RPMI8226 (cell line): ENCODE measurements around the gene GPC6.
"Not testable (repeated sequence)": the region's sequence is repeated elsewhere in the genome, so short reads cannot be mapped to it uniquely, and the experiment has no call there.

Experiments
- DNase-seq: peaks from one replicate; pipeline ENCODE4 v3.0.0-alpha.2; 2015

The GPC6 gene

DNA sequence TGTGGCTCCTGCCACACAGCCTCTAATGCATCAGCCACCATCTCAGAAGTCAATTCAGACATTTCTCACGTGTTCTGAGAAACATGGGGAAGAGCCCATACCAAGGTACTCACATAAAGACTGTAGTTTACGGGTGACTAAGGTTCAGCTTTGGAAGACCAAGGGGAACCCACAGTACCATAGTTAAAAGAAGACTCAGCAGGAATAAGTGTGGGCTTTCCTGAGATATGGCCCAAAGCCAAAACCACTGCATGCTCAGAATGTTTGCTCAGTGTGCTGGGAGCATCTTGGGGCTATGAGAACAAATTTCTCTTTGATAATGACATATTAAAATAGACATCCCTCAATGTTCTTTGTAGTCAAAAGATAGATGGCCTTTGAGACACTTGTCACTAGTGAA lies 969.1 kb downstream of the GPC6 start:
- DNase-seq: no peak

DNA sequence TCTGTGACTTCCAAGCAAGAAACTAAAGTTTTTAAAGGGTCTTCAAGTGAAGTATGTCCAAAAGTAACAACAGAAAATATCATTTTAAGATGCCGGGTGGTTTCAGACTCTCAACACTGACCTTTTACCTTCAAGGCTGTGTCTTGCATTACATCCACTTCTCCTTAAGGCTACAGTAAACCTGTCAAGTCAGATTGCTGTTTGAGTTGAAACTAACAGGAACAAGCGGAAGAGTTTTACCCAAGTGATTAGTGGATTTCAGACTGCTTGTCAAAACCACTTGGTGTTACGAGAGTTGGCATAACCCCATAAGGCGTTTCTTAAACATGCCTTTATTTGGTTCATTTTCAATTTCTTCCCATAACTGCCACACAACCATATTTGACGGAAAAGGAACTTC lies 969.8 kb downstream of the GPC6 start:
- DNase-seq: no peak

DNA sequence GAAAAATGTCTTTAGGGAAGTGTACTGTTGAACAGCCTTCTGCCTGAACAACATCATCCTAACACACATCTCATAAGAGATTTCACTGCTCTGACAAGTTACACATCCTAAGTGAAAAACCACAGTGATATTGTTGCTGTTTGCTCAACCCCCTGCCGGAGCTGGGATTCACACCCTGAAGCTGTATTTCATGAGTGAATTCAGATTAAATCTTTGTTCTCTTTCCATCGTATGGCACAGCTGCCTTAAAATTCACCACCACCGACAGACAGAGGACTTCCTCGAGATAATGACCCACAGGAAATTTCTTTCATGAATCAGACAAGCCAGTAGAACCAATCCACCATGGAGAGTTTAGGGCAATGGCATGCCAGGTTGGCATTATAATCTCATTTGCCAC lies 972.1 kb downstream of the GPC6 start:
- no peak for DNase-seq

DNA sequence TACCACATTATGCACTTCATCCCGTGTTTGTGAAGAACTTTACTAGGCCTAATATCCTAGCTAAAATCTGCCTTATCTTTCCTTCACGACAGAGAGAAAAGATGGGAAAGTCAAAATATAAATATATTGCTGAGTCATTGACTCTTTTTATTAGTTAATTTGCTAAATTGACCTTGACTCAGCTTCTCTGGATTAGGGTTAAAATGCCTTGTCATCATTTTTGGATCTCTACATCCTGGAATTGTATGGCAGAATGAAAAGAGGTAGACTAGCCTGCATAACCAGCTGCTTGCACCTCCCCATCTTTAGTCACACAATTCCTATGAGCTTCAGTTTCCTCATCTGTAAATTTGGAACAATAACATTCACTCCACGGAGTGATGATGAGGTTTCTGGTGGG lies 972.5 kb downstream of the GPC6 start:
- no peak for DNase-seq

DNA sequence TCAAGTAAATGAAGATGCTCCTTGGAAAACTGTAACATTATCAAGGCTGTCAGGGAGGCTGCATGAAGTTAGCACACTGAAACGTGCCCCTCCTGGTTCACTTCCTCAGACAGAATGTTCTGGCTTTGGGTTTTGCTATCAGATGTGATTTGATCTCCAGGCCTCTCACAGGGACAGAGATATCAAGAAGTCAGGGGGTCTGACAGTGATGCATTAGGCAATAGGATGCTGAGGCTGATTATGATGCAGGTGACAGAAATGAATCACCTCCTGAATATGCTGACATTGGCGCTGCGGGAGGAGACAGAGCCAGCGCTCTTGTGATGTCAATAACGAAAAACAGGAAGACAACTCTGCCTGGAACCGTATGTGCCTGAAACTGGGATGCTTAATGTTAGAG lies 974.4 kb downstream of the GPC6 start:
- no peak for DNase-seq

DNA sequence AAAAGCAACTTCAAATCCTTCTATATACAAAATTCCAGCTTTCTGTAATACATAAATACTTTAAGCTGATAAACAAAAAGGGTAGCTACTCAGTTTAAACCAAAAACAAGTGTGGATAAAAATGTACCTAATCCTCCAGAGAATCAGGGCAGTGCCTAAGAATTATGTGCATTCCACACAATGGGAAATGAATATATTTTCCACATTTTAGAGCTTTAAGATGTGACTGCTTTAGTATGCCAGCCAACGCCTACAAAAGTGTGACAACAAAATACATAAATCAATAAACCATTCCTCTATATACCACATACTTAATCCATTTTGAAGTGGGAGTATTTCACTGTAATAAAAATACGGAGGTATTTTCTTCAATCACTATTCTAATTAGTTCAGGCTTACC lies 977.6 kb downstream of the GPC6 start:
- DNase-seq: no peak

DNA sequence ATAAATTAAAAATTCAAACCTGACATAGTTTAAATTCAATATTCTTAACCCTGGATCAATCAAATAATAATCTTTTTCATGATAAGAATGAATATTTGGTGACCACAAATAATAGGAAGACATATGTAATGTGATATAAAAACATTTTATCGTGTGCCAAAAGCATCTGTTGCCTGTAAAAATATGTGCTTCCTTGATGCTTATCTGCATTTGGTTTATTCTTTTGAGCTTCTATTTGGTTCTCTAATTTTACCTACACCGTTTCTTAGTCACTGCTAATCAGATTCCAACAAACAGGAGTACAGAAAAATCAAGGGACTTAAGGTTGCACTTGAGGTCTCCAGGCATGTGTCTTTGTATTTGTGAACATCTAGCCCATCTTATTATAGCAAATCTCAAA lies 978.3 kb downstream of the GPC6 start:
- DNase-seq: no peak

DNA sequence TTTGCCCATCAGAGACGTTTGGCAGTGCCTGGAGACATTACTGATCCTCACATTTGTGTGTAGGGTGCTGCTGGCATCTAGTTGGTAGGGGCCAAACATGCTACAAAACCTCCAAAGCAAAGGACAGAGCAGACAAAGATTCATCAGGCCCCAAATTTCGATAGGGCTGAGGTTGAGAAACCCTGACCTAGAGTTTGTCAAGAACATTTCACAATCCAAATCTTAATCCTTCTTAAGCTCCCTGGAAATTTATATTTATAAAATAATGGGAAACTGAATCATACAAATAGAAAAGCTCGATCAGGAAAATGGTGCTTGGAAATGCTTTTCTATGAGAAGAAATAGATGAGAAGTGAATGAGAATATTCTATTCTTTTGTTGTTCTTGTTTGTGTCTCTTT lies 979.3 kb downstream of the GPC6 start:
- DNase-seq: no peak

DNA sequence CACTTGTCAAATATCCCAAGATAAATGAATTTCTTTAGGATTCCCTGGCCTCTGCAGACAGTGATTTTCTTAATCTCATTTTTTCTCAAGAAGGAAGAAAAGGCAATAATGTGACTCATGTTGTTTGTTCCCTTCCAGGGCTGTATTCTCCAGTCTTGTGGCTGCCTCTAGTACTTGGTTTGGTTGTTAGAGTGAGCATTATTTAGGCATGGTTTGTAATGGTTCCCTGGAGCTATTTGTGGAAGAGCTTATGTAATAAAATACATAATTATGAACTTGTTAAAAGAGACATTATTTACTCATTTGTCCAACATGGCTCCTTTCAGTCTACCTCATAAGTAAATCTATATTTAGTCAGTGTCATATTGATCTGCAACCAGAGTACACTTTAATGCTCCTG lies 982.5 kb downstream of the GPC6 start:
- DNase-seq: no peak

DNA sequence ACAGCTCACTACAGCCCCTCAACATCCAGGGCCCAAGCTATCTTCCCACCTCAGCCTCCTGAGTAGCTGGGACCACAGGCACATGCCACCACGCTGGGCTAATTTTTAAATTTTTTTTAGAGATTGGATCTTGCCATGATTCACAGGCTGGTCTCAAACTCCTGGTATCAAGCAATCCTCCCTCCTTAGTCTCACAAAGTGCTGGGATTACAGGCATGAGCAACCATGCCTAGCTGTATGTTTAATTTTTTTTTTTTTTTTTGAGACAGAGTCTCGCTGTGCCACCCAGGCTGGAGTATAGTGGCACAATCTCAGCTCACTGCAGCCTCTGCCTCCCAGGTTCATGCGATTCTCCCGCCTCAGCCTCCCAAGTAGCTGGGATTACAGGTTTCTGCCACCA lies 983.3 kb downstream of the GPC6 start:
- DNase-seq: not testable (repeated sequence)

DNA sequence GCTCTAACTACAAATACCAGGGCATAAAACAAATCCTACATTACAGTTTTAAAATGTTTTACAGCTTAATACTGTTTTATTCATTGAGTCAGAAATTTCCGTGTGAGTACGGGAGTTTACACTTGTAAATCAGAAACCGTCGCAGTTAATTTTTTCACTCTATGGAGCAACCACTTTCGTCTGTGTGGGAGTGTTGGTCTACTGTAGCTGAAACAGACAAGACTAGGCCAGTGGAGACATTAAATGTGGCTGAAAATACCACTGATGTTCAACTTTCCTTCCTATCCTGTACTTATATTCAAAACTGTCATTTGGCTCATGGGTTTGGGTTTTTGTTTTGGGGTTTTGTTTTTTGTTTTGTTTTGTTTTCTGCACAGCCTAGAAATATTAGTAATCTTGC lies 984.2 kb downstream of the GPC6 start:
- no peak for DNase-seq

DNA sequence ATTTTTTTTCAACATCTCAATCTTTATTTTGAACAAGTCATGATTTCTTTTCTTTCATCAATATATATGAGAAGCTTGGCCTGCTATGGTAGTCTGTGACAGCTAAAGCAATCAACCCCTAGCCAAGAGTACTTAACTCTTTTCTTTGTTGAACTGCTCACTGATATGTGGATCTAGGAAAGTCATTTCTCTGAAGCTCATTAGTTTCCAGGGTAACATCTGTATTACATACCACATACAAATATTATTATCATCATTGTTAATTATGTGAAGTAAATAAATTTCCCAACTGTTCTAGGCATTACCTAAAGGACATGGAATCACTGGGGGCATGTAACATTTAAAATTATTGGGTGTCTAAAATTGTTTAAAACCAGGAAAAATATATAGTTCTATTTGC lies 985.6 kb downstream of the GPC6 start:
- no peak for DNase-seq

DNA sequence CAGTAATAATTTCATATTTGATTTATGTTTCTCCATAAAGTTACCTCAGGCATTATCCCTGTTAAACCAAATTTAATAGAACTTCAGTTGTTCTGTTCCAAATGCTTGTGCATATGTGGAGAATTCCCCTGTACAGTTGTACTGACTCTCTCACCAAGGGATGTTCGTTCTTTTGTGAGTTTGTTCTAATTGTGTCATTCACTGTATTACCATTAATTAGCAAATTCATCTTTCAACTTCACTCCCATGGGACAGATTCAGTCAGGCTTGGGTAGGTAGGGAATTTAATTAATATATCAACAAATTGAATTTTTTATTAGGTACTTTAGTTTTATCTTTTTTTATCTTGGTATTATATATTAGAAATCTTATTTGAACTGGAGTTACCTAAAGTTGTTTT lies 987.5 kb downstream of the GPC6 start:
- no peak for DNase-seq

DNA sequence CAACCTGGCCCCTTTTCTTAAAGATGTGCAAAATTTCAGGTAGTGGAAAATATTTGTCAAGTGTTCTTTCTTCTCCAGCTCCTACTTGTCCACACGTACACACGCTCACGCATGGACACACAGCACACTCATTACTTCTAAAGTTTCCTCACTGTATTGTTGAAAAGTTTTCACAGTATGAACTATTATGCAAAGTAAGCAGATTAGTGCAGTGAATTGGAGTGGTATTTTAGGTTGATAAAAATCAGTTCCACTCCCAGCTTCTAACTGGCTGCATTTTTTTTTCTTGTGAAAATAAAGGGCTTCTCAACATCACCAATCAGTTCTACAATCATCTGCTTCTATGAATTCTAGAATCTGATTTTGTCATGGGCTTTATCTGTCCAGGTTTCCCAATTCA lies 988.4 kb downstream of the GPC6 start:
- DNase-seq: no peak

DNA sequence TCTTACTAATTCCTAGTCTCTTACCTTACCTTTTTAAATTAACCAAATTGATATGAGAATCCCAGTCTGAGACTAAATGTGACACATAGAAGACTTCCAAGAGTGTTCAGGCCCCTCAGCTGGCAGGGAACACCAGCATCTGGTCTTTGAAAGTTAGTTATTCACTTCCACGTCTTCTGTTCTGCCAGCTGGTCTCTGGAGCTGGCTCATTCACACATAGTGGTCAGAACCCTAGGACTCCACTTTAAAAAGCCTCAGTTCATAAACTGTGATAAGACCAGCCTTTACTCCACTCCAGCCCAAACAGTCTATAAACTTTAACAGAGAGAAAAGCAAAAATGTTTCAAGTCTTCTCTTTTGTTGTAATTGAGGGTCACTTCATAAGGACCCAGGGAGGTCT lies 989.9 kb downstream of the GPC6 start:
- no peak for DNase-seq

DNA sequence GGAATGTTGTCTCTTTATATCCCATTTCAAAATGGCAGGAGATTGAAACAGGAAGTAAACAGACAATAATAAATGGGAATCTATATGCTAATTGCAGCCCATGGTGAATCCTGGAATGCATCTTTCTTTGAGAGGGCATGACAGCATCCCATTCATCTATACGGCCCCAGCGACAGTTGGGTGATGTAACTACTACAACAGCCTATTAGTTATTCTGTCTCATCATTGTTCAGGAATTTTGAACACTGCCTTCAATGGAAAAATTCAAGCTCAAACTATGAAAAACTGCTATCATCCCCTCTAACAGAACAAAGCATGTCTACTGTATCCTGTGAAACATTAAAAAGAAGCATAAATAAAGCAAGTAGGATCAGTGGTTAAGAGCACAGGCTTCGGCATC lies 990.8 kb downstream of the GPC6 start:
- no peak for DNase-seq

DNA sequence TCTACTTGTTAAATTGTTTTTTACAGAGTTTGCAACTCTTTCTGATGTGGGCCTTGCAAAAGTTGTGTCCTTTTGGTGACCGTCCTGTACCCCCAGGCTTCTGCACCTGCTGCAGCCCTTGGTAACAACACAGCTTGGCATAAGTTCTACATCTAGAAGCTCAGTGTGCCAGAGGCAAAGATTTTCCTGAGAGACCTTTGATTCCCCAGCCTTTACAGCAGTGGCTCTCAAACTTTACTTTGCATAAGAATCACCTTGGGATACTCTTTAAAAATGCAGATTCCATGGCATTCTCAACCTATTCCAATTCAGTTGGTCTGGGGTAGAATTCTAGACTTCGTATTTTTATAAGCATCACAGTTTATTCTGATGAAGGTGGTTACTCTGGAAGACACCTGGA lies 991.9 kb downstream of the GPC6 start:
- no peak for DNase-seq

DNA sequence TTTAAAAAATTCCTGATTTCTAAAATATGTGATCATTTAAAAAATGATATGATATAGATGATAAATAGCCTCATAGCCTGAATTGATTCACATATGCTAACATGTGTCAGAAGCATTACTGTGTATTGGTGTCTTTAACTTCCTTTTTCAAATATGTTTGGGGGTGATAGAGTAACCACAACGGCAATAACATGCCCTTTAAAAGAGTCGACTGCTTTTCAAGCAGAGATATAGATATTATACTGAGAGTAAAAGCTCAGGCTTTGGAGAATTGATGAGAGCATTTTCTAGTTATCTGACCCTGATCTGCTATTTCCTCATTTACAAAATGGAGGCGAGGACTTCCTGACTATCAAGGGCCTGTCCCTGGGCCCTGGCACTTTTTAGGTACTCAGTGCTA lies 992.3 kb downstream of the GPC6 start:
- DNase-seq: no peak

DNA sequence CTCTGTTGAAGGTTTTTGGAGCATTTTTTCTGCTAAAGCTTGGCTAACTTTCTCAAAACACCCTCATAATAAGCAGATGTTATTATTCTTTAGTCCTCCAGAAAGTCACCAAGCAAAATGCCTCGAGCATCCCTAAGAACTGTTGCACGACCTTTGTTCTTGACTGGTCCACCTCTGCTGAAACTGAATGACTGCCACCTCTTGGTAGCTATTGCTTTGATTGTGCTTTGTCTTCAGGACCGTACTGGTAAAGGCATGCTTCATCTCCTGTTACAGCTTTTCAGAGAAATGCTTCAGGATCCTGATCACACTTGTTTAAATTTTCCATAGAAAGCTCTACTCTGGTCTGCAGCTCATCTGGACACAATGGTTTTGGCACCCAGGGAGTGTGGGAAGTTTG lies 998.1 kb downstream of the GPC6 start:
- no peak for DNase-seq

DNA sequence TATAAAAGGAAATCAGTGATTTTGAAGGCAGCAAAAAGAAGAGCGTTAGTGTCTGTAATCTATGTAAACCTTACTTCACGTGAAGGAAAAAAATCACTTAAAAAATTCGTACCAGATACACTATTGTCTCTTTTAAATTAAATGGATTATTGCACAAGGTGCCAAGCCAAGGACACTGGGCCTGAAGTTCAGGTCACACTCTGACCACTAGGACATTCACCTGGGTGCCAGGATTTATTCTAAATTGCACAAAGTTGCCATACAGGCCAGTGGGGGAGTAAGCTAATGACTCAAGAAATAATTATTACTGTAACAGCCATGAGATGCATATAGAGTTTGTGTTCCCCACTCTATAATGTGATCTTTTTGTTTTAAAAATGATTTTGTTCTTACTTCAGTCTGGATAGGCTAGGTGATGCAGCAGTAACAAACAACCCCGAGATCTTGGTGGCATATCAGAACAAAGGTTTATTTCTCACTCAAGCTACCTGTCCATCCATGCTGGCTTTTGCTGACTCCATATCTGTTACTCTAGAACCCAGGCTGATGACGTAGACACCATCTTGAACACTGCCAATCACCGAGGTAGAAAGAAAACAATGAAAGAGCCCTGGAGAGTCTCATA lies 1000.8 kb downstream of the GPC6 start:
- no peak for DNase-seq

DNA sequence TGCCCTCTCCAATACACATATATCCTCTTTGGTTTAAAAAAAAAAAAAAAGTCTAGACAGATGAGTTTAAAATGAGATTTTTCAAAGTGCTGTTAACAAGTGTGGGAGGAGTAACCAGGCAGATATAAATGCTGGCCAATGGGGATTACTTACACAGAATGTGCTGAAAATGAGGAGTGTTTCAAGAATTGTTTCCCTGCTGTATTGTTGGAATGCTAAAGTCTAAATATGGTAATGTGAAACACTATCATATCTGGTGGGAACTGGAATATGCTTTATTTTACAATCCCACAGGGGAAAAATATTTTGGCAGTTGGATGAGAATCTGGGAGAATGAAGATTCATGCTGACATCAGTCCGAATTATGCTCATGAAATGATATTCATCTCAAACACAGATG lies 1002.2 kb downstream of the GPC6 start:
- DNase-seq: no peak

DNA sequence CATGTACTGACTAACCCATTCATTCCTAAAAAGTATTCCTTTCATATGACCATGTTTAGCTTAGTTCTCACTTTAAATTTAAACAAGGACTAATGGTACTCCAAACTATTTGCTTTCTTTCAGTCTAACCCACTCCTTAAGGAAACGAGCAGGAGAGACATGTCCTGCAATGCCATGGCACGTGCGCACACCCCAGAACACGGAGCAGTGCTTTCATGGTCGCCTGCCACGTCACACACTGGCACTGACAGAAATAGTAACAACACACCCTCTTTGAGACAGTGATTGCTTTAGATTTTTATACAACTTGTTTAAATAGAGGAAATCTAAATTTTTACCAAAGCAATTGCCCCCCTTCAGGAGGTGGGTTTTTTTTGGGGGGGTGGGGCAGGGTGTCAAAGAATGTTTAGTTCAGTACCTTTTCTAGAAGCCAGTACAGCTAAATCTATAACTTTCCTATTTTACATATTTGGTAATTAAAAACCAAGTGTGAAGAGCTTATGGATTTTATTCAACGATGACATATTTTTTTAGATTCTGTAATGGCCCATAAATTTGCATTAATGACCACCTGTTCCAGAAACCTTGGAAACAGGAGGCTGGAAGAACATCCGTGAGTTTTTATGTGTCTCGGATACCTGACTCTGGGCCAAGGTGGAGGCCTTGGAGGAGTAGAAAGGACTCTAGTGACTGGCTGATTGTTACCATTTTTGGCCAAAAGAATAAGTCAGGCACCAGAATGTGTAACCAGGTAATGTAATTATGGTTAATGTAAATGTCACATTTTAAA lies 1005.7 kb downstream of the GPC6 start:
- DNase-seq: no peak

DNA sequence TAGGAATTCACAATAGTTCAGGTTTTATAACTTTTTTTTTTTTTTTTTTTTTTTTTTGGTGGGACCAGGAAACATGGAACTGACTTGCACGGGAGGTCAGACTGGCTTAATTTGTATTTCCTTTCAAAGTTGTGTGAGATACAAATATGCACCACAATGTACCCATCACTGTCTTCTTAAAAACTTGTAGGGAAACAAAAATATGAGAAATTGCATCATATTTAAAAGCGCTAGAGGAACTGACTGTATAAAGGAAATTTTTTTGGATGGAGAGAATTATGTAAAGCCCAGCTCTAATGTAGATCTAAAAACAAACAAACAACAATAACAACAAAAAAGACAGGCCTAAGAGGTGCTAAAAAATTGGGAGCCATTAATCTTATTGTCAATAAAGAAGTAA lies 1006.3 kb downstream of the GPC6 start:
- DNase-seq: no peak

DNA sequence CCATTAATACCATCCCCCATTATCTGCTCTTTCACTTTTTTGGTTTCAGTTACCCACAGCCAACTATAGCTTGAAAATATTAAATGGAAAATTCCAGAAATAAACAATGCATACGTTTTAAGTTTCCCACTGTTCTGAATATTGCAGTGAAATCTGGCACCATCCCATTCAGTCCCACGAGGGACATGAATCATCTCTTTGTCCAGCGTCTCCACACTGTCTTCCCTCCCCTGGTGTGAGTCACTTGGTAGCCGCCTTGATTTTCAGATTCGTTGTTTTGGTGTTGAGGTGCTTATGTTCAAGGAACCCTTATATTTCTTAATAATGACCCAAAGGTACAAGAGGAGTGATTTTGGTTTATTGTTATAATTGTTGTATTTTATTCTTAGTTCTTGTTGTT lies 1006.8 kb downstream of the GPC6 start:
- DNase-seq: no peak

DNA sequence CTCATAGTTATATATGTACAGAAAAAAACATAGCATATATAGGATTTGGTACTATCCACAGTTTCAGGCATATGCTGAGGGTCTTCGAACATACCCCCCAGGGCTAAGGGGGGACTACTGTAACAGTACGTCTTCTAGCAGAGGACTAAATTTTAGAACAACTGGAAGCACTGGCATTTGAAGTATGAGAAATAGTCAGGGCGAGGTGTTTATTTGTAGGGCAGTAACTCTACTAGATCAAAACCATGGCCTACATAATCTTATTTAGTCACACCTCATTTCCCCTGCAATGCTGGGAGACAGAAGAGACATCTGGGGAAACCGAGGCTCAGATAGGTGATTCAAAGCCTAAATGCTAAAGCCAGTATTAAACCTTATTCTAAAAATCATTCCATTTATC lies 1007.2 kb downstream of the GPC6 start:
- no peak for DNase-seq
